Keratinocyte (primary cell): ENCODE data around the gene PRMT1. TPM values are rescaled to one million over a fixed set of nuclear protein-coding genes. Genes with fewer than 3 reads are reported as not detected.

Source experiments
- DNase-seq: peaks from one replicate; pipeline ENCODE4 v3.0.0-alpha.2; 2011; ENCODE audit warnings: low read depth, missing footprints, low spot score
- FAIRE-seq: peaks from 2 replicates; lab custom pipeline; 2011; peaks lifted over from hg19 to GRCh38; lab: Jason Lieb, UNC
- H2AFZ ChIP-seq: 2 replicates; pipeline ENCODE4 v1.6.0; 2012; ENCODE audit warnings: low read length, control low read depth, inconsistent platforms; ENCODE audit not compliant: control insufficient read depth
- H3K27ac ChIP-seq: 2 replicates; pipeline ENCODE4 v1.5.1; 2011; ENCODE audit warnings: low read length; ENCODE audit not compliant: control insufficient read depth, insufficient read depth
- H3K27me3 ChIP-seq: 3 replicates; pipeline ENCODE4 v1.6.0; 2011; ENCODE audit warnings: low read length; ENCODE audit not compliant: control insufficient read depth, insufficient read depth; ENCODE audit errors: extremely low read depth
- H3K36me3 ChIP-seq, 2 experiments: 2 replicates in 1 of 2; 3 replicates in 1 of 2; pipeline ENCODE4 v1.5.1; 2011; ENCODE audit warnings: low read length in 2 of 2, mild to moderate bottlenecking in 1 of 2; ENCODE audit not compliant: control insufficient read depth in 2 of 2, insufficient read depth in 2 of 2; ENCODE audit errors: extremely low read depth in 1 of 2
- H3K4me1 ChIP-seq: 3 replicates; pipeline ENCODE4 v1.5.1; 2011; ENCODE audit warnings: low read length; ENCODE audit not compliant: control insufficient read depth, insufficient read depth; ENCODE audit errors: extremely low read depth
- H3K4me2 ChIP-seq: 3 replicates; pipeline ENCODE4 v1.6.0; 2011; ENCODE audit warnings: low read depth, low read length; ENCODE audit not compliant: control insufficient read depth, insufficient read depth; ENCODE audit errors: extremely low read depth
- H3K4me3 ChIP-seq, 3 experiments: fragments of 200-600 bp in 1 of 3; sonication (generic) in 1 of 3; 2 replicates in 2 of 3; 3 replicates in 1 of 3; pipeline ENCODE4 v1.5.1; 2011 to 2016; ENCODE audit warnings: low read length in 3 of 3, mild to moderate bottlenecking in 3 of 3, control low read depth in 2 of 3, inconsistent platforms in 1 of 3, low read depth in 1 of 3, mixed read lengths in 1 of 3, mixed run types in 1 of 3, moderate library complexity in 1 of 3; ENCODE audit not compliant: control insufficient read depth in 2 of 3, insufficient read depth in 2 of 3; ENCODE audit errors: extremely low read depth in 1 of 3
- H3K79me2 ChIP-seq: 2 replicates; pipeline ENCODE4 v1.6.0; 2012; ENCODE audit warnings: low read length; ENCODE audit not compliant: control insufficient read depth, insufficient read depth
- H3K9ac ChIP-seq: 3 replicates; pipeline ENCODE4 v1.6.0; 2011; ENCODE audit warnings: low read length; ENCODE audit not compliant: control insufficient read depth, insufficient read depth; ENCODE audit errors: extremely low read depth
- H3K9me1 ChIP-seq: 3 replicates; pipeline ENCODE4 v1.6.0; 2011; ENCODE audit warnings: low read length; ENCODE audit not compliant: control insufficient read depth, insufficient read depth; ENCODE audit errors: extremely low read depth
- H3K9me3 ChIP-seq: 2 replicates; pipeline ENCODE4 v1.5.1; 2012; ENCODE audit warnings: low read depth, low read length; ENCODE audit not compliant: control insufficient read depth
- H4K20me1 ChIP-seq: 3 replicates; pipeline ENCODE4 v1.6.0; 2011; ENCODE audit warnings: low read length; ENCODE audit not compliant: control insufficient read depth, insufficient read depth; ENCODE audit errors: extremely low read depth
- CTCF ChIP-seq, 3 experiments: IDR thresholded peaks in 1 of 3; conservative IDR thresholded peaks in 1 of 3; optimal IDR thresholded peaks in 1 of 3; 2 replicates in 2 of 3; 3 replicates in 1 of 3; pipeline versions ENCODE3 to v1.5.1; 2011; ENCODE audit warnings: low read length in 3 of 3, mild to moderate bottlenecking in 3 of 3, moderate library complexity in 2 of 3, control low read depth in 1 of 3, inconsistent platforms in 1 of 3; ENCODE audit not compliant: insufficient read depth in 2 of 3; ENCODE audit errors: extremely low read depth in 1 of 3
- EZH2 ChIP-seq: IDR thresholded peaks from one replicate; pipeline ENCODE4 v1.6.1; 2012; ENCODE audit warnings: inconsistent platforms, mild to moderate bottlenecking, low read length, moderate library complexity
- dilution Hi-C: fragments of 300-500 bp; cut with MboI; formaldehyde crosslinking; loops from one replicate; pipeline ENCODE4 v1.7.0; 2020; ENCODE audit warnings: low sequenced_read_pairs; ENCODE audit not compliant: extremely low pct_ligation_motif_present
- polyA plus RNA-seq, 5 experiments: library from polyadenylated mRNA; depleted of rRNA in 3 of 5; stranded (reverse) in 3 of 5; stranded (forward) in 1 of 5; unstranded in 1 of 5; fragments of >200 nt; gene quantifications; 1 replicate in 1 of 5; 2 replicates in 3 of 5; 3 replicates in 1 of 5; pipeline versions ENCODE4 v1.2.1 to v1.2.3, GENCODE V29; 2011 to 2012; ENCODE audit warnings: missing spikeins in 2 of 5, low read depth in 1 of 5, low replicate concordance in 1 of 5

Gene PRMT1
- polyA plus RNA-seq, 1 donor (not counting 4 experiments of a cell fraction or from before 2014, with no cell fraction given): 280 TPM

GRCh38 chr19:49688531-49689132 lies 11.6 kb downstream of the PRMT1 start:
- H3K27ac ChIP-seq: no peak overlapping the region
- no peak overlapping the region for H2AFZ ChIP-seq
- DNase-seq (no peak), FAIRE-seq (no peak)
- no peaks in the 10 kb centered on the region for H3K9me3 ChIP-seq
- dilution Hi-C loops: no loop called here
- H3K9ac ChIP-seq: no peak overlapping the region
- peaks cover 21% of the 10 kb centered on the region for H3K4me1 ChIP-seq
- no peaks in the 10 kb centered on the region for H3K27me3 ChIP-seq
- H3K79me2 ChIP-seq: peaks cover 5% of the 10 kb centered on the region
- no peak overlapping the region for H3K4me3 ChIP-seq
- no peak overlapping the region for H3K4me2 ChIP-seq
- H4K20me1 ChIP-seq: peaks cover 7% of the 10 kb centered on the region
- H3K9me1 ChIP-seq: no peaks in the 10 kb centered on the region
- H3K36me3 ChIP-seq: peaks cover 29 to 34% of the 10 kb centered on the region in 2 experiments
- TF ChIP-seq CTCF (optimal IDR thresholded peaks at IDR 0.05 in 1 of 3, IDR thresholded peaks at IDR 0.05 in 1 of 3, conservative IDR thresholded peaks at IDR 0.05 in 1 of 3; ENCODE audit: extremely low read depth in 1 of 3, insufficient read depth in 2 of 3, low read length in 3 of 3) (no peak), EZH2 (no peak)

GRCh38 chr19:49689133-49690078 lies 12.3 kb downstream of the PRMT1 start, which contains the start of gene ADM5:
TSS of gene ADM5 (plus strand) at chr19:49689594. CDS start at chr19:49689838, 244 bp downstream.
- Histone ChIP-seq H3K4me1 (peaks cover 21% of the 10 kb centered on the region), H3K4me2 (peak within 1 kb of the TSS; percentile 93), H2AFZ (peak within 1 kb of the TSS; percentile 9), H3K4me3 (peak within 1 kb of the TSS; percentile 9 to 60 (median 47)), H3K9me1 (no peaks in the 10 kb centered on the region), H3K9ac (peak within 1 kb of the TSS; percentile 56), H3K27me3 (no peaks in the 10 kb centered on the region), H3K27ac (no peak within 1 kb of the TSS), H3K36me3 (peaks cover 21 to 26% of the 10 kb centered on the region in 2 experiments), H3K79me2 (peaks cover 2% of the 10 kb centered on the region), H3K9me3 (no peaks in the 10 kb centered on the region), H4K20me1 (peaks cover 7% of the 10 kb centered on the region)
- dilution Hi-C loops: no loop called here
- no peak for TF ChIP-seq EZH2
- TF ChIP-seq CTCF (optimal IDR thresholded peaks at IDR 0.05 in 1 of 3, IDR thresholded peaks at IDR 0.05 in 1 of 3, conservative IDR thresholded peaks at IDR 0.05 in 1 of 3; ENCODE audit: extremely low read depth in 1 of 3, insufficient read depth in 2 of 3, low read length in 3 of 3): peak; percentile 58 to 89 (median 78)
- FAIRE-seq (no peak), DNase-seq (no peak)
